ENCODE measurements around the gene EML4. TPM values are rescaled to one million over a fixed set of nuclear protein-coding genes. Genes with fewer than 3 reads are reported as not detected.
A peak's percentile ranks its signal among the peaks of the same experiment; 100 is the strongest.

EML4 gene
- total RNA-seq, 2 experiments from 2014 or later: 58.2 to 59.7 TPM

DNA sequence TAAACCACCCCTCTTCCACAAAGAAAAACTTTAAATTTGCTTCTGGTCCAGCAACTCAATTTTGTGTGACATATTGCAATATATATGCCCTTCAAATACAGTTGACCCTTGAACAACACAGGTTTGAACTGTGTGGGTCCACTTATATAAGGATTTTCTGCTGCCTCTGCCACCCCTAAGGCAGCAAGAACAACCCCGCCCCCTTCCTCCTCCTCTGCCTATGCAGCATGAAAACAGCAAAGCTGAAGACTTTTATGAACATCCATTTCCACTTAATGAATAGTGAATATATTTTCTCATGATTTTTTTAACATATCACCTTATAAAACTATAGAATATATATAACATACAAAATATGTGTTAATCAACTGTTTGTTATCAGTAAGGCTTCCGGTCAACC, 58.3 kb downstream of the EML4 start:
- no peaks in the 10 kb centered on the region for H3K9me3 Mint-ChIP-seq
- no peaks in the 10 kb centered on the region for H3K27me3 Mint-ChIP-seq
- intact Hi-C loops (cut with micrococcal nuclease): no loop called here
- peaks cover 66% of the 10 kb centered on the region for H3K4me1 Mint-ChIP-seq (ENCODE audit: low read depth)
- ChIA-PET POLR2A (no interaction called here), CTCF (interaction anchor here (3.0 kb wide), 1 partner anchor 11 kb away, joined by 12 read pairs; no protein-coding TSS in a partner anchor)
- TF ChIP-seq, protein P1, sequence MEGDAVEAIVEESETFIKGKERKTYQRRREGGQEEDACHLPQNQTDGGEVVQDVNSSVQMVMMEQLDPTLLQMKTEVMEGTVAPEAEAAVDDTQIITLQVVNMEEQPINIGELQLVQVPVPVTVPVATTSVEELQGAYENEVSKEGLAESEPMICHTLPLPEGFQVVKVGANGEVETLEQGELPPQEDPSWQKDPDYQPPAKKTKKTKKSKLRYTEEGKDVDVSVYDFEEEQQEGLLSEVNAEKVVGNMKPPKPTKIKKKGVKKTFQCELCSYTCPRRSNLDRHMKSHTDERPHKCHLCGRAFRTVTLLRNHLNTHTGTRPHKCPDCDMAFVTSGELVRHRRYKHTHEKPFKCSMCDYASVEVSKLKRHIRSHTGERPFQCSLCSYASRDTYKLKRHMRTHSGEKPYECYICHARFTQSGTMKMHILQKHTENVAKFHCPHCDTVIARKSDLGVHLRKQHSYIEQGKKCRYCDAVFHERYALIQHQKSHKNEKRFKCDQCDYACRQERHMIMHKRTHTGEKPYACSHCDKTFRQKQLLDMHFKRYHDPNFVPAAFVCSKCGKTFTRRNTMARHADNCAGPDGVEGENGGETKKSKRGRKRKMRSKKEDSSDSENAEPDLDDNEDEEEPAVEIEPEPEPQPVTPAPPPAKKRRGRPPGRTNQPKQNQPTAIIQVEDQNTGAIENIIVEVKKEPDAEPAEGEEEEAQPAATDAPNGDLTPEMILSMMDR (IDR thresholded peaks at IDR 0.05): no peak
- no peak for ATAC-seq
- H3K4me3 Mint-ChIP-seq: no peak overlapping the region
- peak; percentile 9 for DNase-seq
- peak overlapping the region; percentile 60 for H3K27ac Mint-ChIP-seq
- peaks cover 4% of the 10 kb centered on the region for H3K36me3 Mint-ChIP-seq (ENCODE audit: low read depth)

DNA sequence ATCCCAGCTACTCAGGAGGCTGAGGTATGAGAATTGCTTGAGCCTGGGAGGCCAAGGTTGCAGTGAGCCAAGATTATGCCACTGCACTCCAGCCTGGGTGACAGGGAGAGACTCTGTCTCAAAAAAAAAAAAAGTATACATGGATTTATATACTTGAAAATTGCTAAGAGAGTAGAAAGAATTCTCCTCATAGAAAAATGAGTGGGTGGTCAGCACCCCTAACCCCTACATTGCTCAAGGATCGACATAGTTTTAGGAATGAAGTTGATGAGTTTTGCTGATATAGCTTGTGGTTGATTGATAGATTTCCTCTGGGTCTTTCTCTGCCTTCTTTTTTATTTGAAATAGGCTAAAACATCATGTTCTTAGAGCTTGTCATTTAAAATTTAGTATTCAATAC, 58.9 kb downstream of the EML4 start:
- Mint-ChIP-seq H3K27me3 (no peaks in the 10 kb centered on the region), H3K36me3 (ENCODE audit: low read depth) (peaks cover under 1% of the 10 kb centered on the region), H3K27ac (no peak overlapping the region), H3K9me3 (no peaks in the 10 kb centered on the region), H3K4me3 (no peak overlapping the region), H3K4me1 (ENCODE audit: low read depth) (peaks cover 65% of the 10 kb centered on the region)
- TF ChIP-seq, protein P1 (IDR thresholded peaks at IDR 0.05): no peak
- DNase-seq (no peak), ATAC-seq (no peak)
- intact Hi-C loops (cut with micrococcal nuclease): no loop called here
- POLR2A ChIA-PET: no interaction called here
- CTCF ChIA-PET: interaction anchor here (0.9 to 3.0 kb wide), 3 partner anchors 10 to 353 kb away, joined by 3 to 12 read pairs (median 3); no protein-coding TSS in a partner anchor

DNA sequence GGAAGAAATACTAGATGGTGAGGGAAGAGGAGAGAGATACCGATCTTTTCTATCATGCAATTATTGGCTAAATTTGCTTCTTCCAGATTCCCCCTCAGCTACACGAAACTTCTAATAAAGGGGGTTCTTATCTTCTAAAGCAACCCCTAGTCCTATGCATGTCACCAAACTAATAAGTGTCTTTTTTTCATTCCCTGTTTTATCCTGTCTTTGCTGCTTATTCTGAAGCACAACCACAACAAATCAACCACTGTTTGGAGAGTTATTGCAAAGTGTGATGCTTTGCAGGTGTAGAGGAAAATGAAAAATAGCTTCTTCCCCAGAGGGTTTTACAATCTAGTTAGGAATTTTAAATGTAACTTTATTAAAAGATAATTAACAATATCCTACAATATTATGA, 60.8 kb downstream of the EML4 start:
- H3K4me3 Mint-ChIP-seq: no peak overlapping the region
- ChIA-PET CTCF (interaction anchor here (0.9 to 3.0 kb wide), 6 partner anchors 8 to 135 kb away, joined by 3 to 12 read pairs (median 4); no protein-coding TSS in a partner anchor), POLR2A (no interaction called here)
- H3K4me1 Mint-ChIP-seq (ENCODE audit: low read depth): peaks cover 53% of the 10 kb centered on the region
- no peaks in the 10 kb centered on the region for H3K27me3 Mint-ChIP-seq
- TF ChIP-seq, protein P1 (IDR thresholded peaks at IDR 0.05): no peak
- no peaks in the 10 kb centered on the region for H3K9me3 Mint-ChIP-seq
- peaks cover 2% of the 10 kb centered on the region for H3K36me3 Mint-ChIP-seq (ENCODE audit: low read depth)
- ATAC-seq (no peak), DNase-seq (no peak)
- no peak overlapping the region for H3K27ac Mint-ChIP-seq
- intact Hi-C loops (cut with micrococcal nuclease): no loop called here

DNA sequence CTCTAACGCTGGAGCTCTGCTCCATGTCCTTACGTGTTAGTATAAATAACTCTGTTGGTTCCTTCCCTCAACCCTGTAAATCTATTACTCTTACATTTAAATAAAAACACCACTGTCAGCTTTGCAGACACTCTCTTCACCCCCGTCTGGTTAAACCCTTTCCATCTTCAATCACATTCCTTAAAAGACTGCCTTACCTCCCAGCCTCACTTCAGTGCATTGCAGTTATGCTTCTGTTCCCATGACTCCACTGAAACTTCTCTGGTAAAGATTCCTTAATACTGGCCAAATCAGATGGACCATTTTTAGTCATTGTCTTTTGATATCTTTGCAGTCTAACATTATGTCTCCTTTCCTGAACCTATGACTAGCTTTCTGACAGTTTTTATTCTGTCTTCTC, 61.7 kb downstream of the EML4 start:
- Mint-ChIP-seq H3K27ac (peak overlapping the region; percentile 10), H3K27me3 (no peaks in the 10 kb centered on the region), H3K4me3 (no peak overlapping the region), H3K36me3 (ENCODE audit: low read depth) (peaks cover 2% of the 10 kb centered on the region), H3K4me1 (ENCODE audit: low read depth) (peaks cover 52% of the 10 kb centered on the region), H3K9me3 (no peaks in the 10 kb centered on the region)
- CTCF ChIA-PET: interaction anchor here (1.1 to 2.3 kb wide), 5 partner anchors 10 to 134 kb away, joined by 3 to 6 read pairs (median 4); no protein-coding TSS in a partner anchor
- POLR2A ChIA-PET: no interaction called here
- intact Hi-C loops (cut with micrococcal nuclease): no loop called here
- DNase-seq (no peak), ATAC-seq (no peak)
- TF ChIP-seq, protein P1 (IDR thresholded peaks at IDR 0.05): no peak

DNA sequence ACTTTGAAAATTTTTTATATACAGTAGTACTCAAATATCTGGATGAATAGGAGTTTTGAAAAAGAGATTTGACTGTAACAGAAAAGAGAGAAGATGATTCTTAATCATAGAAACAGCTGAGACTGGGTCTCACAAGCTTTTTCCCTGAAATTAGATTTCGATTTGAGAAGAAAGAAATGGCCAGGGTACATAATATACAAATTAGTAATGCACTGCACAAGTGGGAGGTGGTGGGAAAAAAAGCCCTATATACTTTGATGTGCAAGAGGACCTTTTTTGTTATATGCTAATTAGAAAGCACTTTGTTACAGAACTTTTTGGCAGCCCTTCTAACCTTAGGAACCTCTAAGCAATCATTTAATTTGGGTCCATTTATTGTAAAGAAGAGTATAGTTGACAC, 62.9 kb downstream of the EML4 start:
- TF ChIP-seq, protein P1 (IDR thresholded peaks at IDR 0.05): no peak
- ChIA-PET POLR2A (no interaction called here), CTCF (interaction anchor here (0.9 to 8.9 kb wide), 3 partner anchors 14 to 136 kb away, joined by 3 to 73 read pairs (median 4); no protein-coding TSS in a partner anchor)
- H3K4me1 Mint-ChIP-seq (ENCODE audit: low read depth): peaks cover 57% of the 10 kb centered on the region
- H3K36me3 Mint-ChIP-seq (ENCODE audit: low read depth): peaks cover 2% of the 10 kb centered on the region
- H3K27me3 Mint-ChIP-seq: no peaks in the 10 kb centered on the region
- DNase-seq: no peak
- H3K4me3 Mint-ChIP-seq: no peak overlapping the region
- no peaks in the 10 kb centered on the region for H3K9me3 Mint-ChIP-seq
- intact Hi-C loops (cut with micrococcal nuclease): no loop called here
- no peak overlapping the region for H3K27ac Mint-ChIP-seq
- peak; percentile 27 for ATAC-seq
